ENCODE results near the gene RNH1. TPM values are rescaled to one million over a fixed set of nuclear protein-coding genes. Genes with fewer than 3 reads are reported as not detected.

RNH1 gene
- total RNA-seq, 1 experiment from 2014 or later, result 288 TPM

- ChIA-PET CTCF (interaction anchor here (0.6 kb wide), 1 partner anchor 21 kb away, joined by 3 read pairs; no protein-coding TSS in a partner anchor), POLR2A (interaction anchor here (0.6 kb wide), 2 partner anchors 12 to 46 kb away, joined by 3 to 4 read pairs; no protein-coding TSS in a partner anchor)
- H3K4me3 Mint-ChIP-seq (ENCODE audit: unreplicated experiment), result no peak overlapping the region
- H3K36me3 Mint-ChIP-seq (ENCODE audit: insufficient read depth, unreplicated experiment), result peaks cover 43% of the 10 kb centered on the region
- H3K27me3 Mint-ChIP-seq (ENCODE audit: insufficient read depth, unreplicated experiment), result no peaks in the 10 kb centered on the region
- H3K4me1 Mint-ChIP-seq (ENCODE audit: insufficient read depth, unreplicated experiment), result no peaks in the 10 kb centered on the region
- H3K9me3 Mint-ChIP-seq (ENCODE audit: unreplicated experiment), result no peaks in the 10 kb centered on the region
- H3K27ac Mint-ChIP-seq (ENCODE audit: low read depth, unreplicated experiment), result no peak overlapping the region
- no TSS peak for BruUV-seq (replicated peaks)
- no peak for TF ChIP-seq CTCF (IDR thresholded peaks at IDR 0.05; ENCODE audit: unreplicated experiment)
- no peak for DNase-seq (ENCODE audit: unreplicated experiment)
- intact Hi-C loops (cut with micrococcal nuclease), result no loop called here
Measured at GRCh38 chr11:490930-491260, 16.1 kb downstream of the RNH1 start.

GRCh38 chr11:490186-490929, 16.7 kb downstream of the RNH1 start:
- Mint-ChIP-seq H3K9me3 (ENCODE audit: unreplicated experiment) (no peaks in the 10 kb centered on the region), H3K36me3 (ENCODE audit: insufficient read depth, unreplicated experiment) (peaks cover 37% of the 10 kb centered on the region), H3K27me3 (ENCODE audit: insufficient read depth, unreplicated experiment) (no peaks in the 10 kb centered on the region), H3K27ac (ENCODE audit: low read depth, unreplicated experiment) (no peak overlapping the region), H3K4me3 (ENCODE audit: unreplicated experiment) (no peak overlapping the region), H3K4me1 (ENCODE audit: insufficient read depth, unreplicated experiment) (no peaks in the 10 kb centered on the region)
- no peak for DNase-seq (ENCODE audit: unreplicated experiment)
- CTCF ChIA-PET, result no interaction called here
- no peak for TF ChIP-seq CTCF (IDR thresholded peaks at IDR 0.05; ENCODE audit: unreplicated experiment)
- intact Hi-C loops (cut with micrococcal nuclease), result no loop called here
- no TSS peak for BruUV-seq (replicated peaks)
- POLR2A ChIA-PET, result interaction anchor here (0.6 kb wide), 3 partner anchors 12 to 46 kb away, joined by 3 to 4 read pairs (median 3); no protein-coding TSS in a partner anchor

DNA sequence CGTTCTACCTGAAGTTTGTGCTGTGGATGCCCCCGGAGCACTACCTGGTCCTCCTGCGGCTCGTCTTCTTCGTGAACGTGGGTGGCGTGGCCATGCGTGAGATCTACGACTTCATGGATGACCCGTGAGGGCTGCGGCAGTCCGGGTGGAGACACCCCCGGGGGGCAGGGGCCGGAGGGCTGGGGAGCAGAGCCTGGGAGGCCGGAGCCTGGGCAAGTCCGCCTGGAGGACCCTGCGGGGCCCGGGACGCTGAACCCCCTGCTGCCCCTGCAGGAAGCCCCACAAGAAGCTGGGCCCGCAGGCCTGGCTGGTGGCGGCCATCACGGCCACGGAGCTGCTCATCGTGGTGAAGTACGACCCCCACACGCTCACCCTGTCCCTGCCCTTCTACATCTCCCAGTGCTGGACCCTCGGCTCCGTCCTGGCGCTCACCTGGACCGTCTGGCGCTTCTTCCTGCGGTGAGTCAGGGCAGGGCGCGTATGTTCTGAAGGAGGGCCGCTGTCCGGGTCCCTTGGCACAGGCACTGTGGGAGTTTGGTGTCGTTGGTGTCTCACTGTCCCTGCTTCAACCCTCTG, 17.3 kb downstream of the RNH1 start:
- Mint-ChIP-seq H3K27ac (ENCODE audit: low read depth, unreplicated experiment) (no peak overlapping the region), H3K4me1 (ENCODE audit: insufficient read depth, unreplicated experiment) (no peaks in the 10 kb centered on the region), H3K36me3 (ENCODE audit: insufficient read depth, unreplicated experiment) (peaks cover 31% of the 10 kb centered on the region), H3K4me3 (ENCODE audit: unreplicated experiment) (no peak overlapping the region), H3K27me3 (ENCODE audit: insufficient read depth, unreplicated experiment) (no peaks in the 10 kb centered on the region), H3K9me3 (ENCODE audit: unreplicated experiment) (no peaks in the 10 kb centered on the region)
- no peak for TF ChIP-seq CTCF (IDR thresholded peaks at IDR 0.05; ENCODE audit: unreplicated experiment)
- DNase-seq (ENCODE audit: unreplicated experiment), result no peak
- BruUV-seq (replicated peaks), result no TSS peak
- POLR2A ChIA-PET, result interaction anchor here (0.6 kb wide), 1 partner anchor 16 kb away, joined by 3 read pairs; no protein-coding TSS in a partner anchor
- intact Hi-C loops (cut with micrococcal nuclease), result no loop called here
- CTCF ChIA-PET, result no interaction called here

- DNase-seq (ENCODE audit: unreplicated experiment), result no peak
- H3K4me1 Mint-ChIP-seq (ENCODE audit: insufficient read depth, unreplicated experiment), result no peaks in the 10 kb centered on the region
- H3K27ac Mint-ChIP-seq (ENCODE audit: low read depth, unreplicated experiment), result no peak overlapping the region
- ChIA-PET POLR2A (no interaction called here), CTCF (no interaction called here)
- H3K4me3 Mint-ChIP-seq (ENCODE audit: unreplicated experiment), result no peak overlapping the region
- intact Hi-C loops (cut with micrococcal nuclease), result no loop called here
- no peaks in the 10 kb centered on the region for H3K9me3 Mint-ChIP-seq (ENCODE audit: unreplicated experiment)
- no peak for TF ChIP-seq CTCF (IDR thresholded peaks at IDR 0.05; ENCODE audit: unreplicated experiment)
- H3K36me3 Mint-ChIP-seq (ENCODE audit: insufficient read depth, unreplicated experiment), result peaks cover 24% of the 10 kb centered on the region
- no TSS peak for BruUV-seq (replicated peaks)
- no peaks in the 10 kb centered on the region for H3K27me3 Mint-ChIP-seq (ENCODE audit: insufficient read depth, unreplicated experiment)
Measured at GRCh38 chr11:488992-489391, 18.1 kb downstream of the RNH1 start.
